K562 (cell line): ENCODE measurements around the gene COPB2. TPM values are rescaled to one million over a fixed set of nuclear protein-coding genes. Genes with fewer than 3 reads are reported as not detected.

Experiments
- ARNT ChIP-seq, 2 experiments: fragments of 450-650 bp; IDR thresholded peaks; 2 replicates each; pipeline ENCODE4 v1.6.1; 2016; ENCODE audit warnings: mild to moderate bottlenecking in 1 of 2
- ESRRB ChIP-seq: fragments of 250-450 bp; sonication (Bioruptor Pico); IDR thresholded peaks from 2 replicates; pipeline ENCODE4 v1.5.0; 2020; ENCODE audit warnings: mild to moderate bottlenecking, moderate library complexity, borderline replicate concordance
- FOXK2 ChIP-seq, 2 experiments: fragments of 450-650 bp; IDR thresholded peaks in 1 of 2; conservative IDR thresholded peaks in 1 of 2; 2 replicates each; pipeline ENCODE4 v1.6.1; 2016; ENCODE audit warnings: low read depth in 2 of 2, mild to moderate bottlenecking in 1 of 2
- KDM4B ChIP-seq, 2 experiments: fragments of 450-650 bp in 1 of 2; sonication (generic) in 1 of 2; IDR thresholded peaks; 2 replicates each; pipeline ENCODE4 v1.6.1; 2016 to 2017; ENCODE audit warnings: borderline replicate concordance in 2 of 2, antibody characterized with exemption in 1 of 2, low read depth in 1 of 2, mild to moderate bottlenecking in 1 of 2
- MYBL2 ChIP-seq, 2 experiments: fragments of 450-650 bp in 1 of 2; sonication (generic) in 1 of 2; formaldehyde crosslinking in 1 of 2; IDR thresholded peaks; 2 replicates each; pipeline versions ENCODE4 v1.6.1 to v1.8.1; 2017 to 2022; ENCODE audit warnings: borderline replicate concordance in 1 of 2, inconsistent platforms in 1 of 2, low read depth in 1 of 2, mild to moderate bottlenecking in 1 of 2, missing genetic modification reagents in 1 of 2, moderate library complexity in 1 of 2
- NFIC ChIP-seq: fragments of 450-650 bp; IDR thresholded peaks from 2 replicates; pipeline ENCODE4 v1.6.1; 2017; ENCODE audit warnings: mild to moderate bottlenecking, inconsistent platforms
- NR4A1 ChIP-seq, 2 experiments: fragments of 250-450 bp in 1 of 2; fragments of 450-650 bp in 1 of 2; sonication (Bioruptor Pico) in 1 of 2; IDR thresholded peaks; 2 replicates each; pipeline versions ENCODE4 v1.4.0 to v1.6.1; 2016 to 2020; ENCODE audit warnings: mild to moderate bottlenecking in 2 of 2, missing compliant biosample characterization in 1 of 2, missing genetic modification characterization in 1 of 2, moderate library complexity in 1 of 2
- PHF21A ChIP-seq: fragments of 450-650 bp; IDR thresholded peaks from 2 replicates; pipeline ENCODE4 v1.6.1; 2017; ENCODE audit warnings: low read depth, borderline replicate concordance
- RREB1 ChIP-seq: fragments of 250-450 bp; sonication (Bioruptor Pico); IDR thresholded peaks from 2 replicates; pipeline ENCODE4 v1.4.0; 2020
- SRSF3 ChIP-seq: fragments of 200-400 bp; formaldehyde crosslinking; IDR thresholded peaks from 2 replicates; pipeline ENCODE4 v1.6.1; 2016; ENCODE audit warnings: mild to moderate bottlenecking, low read length, moderate library complexity; ENCODE audit not compliant: insufficient read depth
- ZFP36 ChIP-seq: fragments of 150-350 bp; IDR thresholded peaks from 2 replicates; pipeline ENCODE4 v1.6.1; 2018; ENCODE audit warnings: low read length, low read depth; ENCODE audit not compliant: partially characterized antibody
- ZNF23 ChIP-seq: fragments of 250-450 bp; sonication (Bioruptor Pico); IDR thresholded peaks from 2 replicates; pipeline ENCODE4 v1.4.0; 2020; ENCODE audit warnings: mild to moderate bottlenecking
- ZNF311 ChIP-seq: fragments of 250-450 bp; sonication (Bioruptor Pico); IDR thresholded peaks from 2 replicates; pipeline ENCODE4 v1.4.0; 2020; ENCODE audit warnings: mild to moderate bottlenecking, moderate library complexity
- ZNF431 ChIP-seq: sonication (generic); formaldehyde crosslinking; IDR thresholded peaks from 2 replicates; pipeline ENCODE4 v1.8.0; 2022; ENCODE audit warnings: mild to moderate bottlenecking, missing genetic modification reagents
- ZNF639 ChIP-seq, 2 experiments: fragments of 200-800 bp in 1 of 2; sonication (Bioruptor generic) in 1 of 2; sonication (generic) in 1 of 2; formaldehyde crosslinking in 1 of 2; IDR thresholded peaks in 1 of 2; conservative IDR thresholded peaks in 1 of 2; 2 replicates each; pipeline versions ENCODE4 v1.5.0 to v1.6.1; 2016 to 2020; ENCODE audit warnings: missing compliant biosample characterization in 1 of 2, missing genetic modification characterization in 1 of 2, missing genetic modification reagents in 1 of 2
- polyA plus RNA-seq, 8 experiments: library from polyadenylated mRNA; depleted of rRNA in 4 of 8; stranded (reverse) in 5 of 8; unstranded in 3 of 8; fragments of >200 nt; fragmentation: Nextera tagmentation in 2 of 8; fragmentation: Illumina TruSeq in 1 of 8; extraction: Ambion mirVana in 2 of 8; extraction: Trizol in 1 of 8; gene quantifications; 2 replicates each; pipeline versions ENCODE4 v1.2.1 to v1.2.3, GENCODE V29; 2011 to 2014; ENCODE audit warnings: inconsistent platforms in 1 of 8, missing spikeins in 1 of 8
- total RNA-seq, 7 experiments: library from RNA; depleted of rRNA in 6 of 7; stranded (reverse); fragments of >200 nt in 6 of 7; fragmentation: Illumina TruSeq in 2 of 7; extraction: Trizol in 2 of 7; gene quantifications; 2 replicates each; pipeline versions ENCODE4 v1.2.1 to v1.2.3, GENCODE V29; 2011 to 2021; ENCODE audit warnings: low replicate concordance in 1 of 7
- TF ChIP-seq, protein P1 (sequence below): fragments of 200-400 bp; formaldehyde crosslinking; IDR thresholded peaks from 2 replicates; pipeline ENCODE4 v1.6.1; 2017; ENCODE audit warnings: mild to moderate bottlenecking, low read depth, low read length, moderate library complexity

COPB2 gene
- total and polyA plus RNA-seq, 9 of the 15 experiments (the other 6 are each of a cell fraction or from before 2014, with no cell fraction given): 64.3 to 189 (median 130) TPM

- TF ChIP-seq FOXK2 (conservative IDR thresholded peaks at IDR 0.05 in 1 of 2, IDR thresholded peaks at IDR 0.05 in 1 of 2; ENCODE audit: low read depth in 2 of 2): no peak
- TF ChIP-seq MYBL2 (IDR thresholded peaks at IDR 0.05; ENCODE audit: low read depth): no peak
- no peak for TF ChIP-seq MYBL2 (CRISPR knock-in tag; IDR thresholded peaks at IDR 0.05; ENCODE audit: borderline replicate concordance)
- TF ChIP-seq ESRRB (CRISPR knock-in tag): no peak
- TF ChIP-seq ZFP36: no peak
- TF ChIP-seq, protein P1, sequence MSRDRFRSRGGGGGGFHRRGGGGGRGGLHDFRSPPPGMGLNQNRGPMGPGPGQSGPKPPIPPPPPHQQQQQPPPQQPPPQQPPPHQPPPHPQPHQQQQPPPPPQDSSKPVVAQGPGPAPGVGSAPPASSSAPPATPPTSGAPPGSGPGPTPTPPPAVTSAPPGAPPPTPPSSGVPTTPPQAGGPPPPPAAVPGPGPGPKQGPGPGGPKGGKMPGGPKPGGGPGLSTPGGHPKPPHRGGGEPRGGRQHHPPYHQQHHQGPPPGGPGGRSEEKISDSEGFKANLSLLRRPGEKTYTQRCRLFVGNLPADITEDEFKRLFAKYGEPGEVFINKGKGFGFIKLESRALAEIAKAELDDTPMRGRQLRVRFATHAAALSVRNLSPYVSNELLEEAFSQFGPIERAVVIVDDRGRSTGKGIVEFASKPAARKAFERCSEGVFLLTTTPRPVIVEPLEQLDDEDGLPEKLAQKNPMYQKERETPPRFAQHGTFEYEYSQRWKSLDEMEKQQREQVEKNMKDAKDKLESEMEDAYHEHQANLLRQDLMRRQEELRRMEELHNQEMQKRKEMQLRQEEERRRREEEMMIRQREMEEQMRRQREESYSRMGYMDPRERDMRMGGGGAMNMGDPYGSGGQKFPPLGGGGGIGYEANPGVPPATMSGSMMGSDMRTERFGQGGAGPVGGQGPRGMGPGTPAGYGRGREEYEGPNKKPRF: no peak
- TF ChIP-seq NR4A1 (CRISPR knock-in tag; IDR thresholded peaks at IDR 0.05): 0 out of 2 replicates have a peak, but pooled peaks have one; percentile 50
- no peak for TF ChIP-seq NR4A1 (tag; IDR thresholded peaks at IDR 0.05)
- no peak for TF ChIP-seq ZNF311 (CRISPR knock-in tag)
- no peak for TF ChIP-seq PHF21A
- no peak for TF ChIP-seq ZNF23 (CRISPR knock-in tag)
- TF ChIP-seq SRSF3: no peak
- TF ChIP-seq ZNF639 (CRISPR knock-in tag; conservative IDR thresholded peaks at IDR 0.05 in 1 of 2, IDR thresholded peaks at IDR 0.05 in 1 of 2): no peak
- TF ChIP-seq KDM4B (IDR thresholded peaks at IDR 0.05; ENCODE audit: borderline replicate concordance in 2 of 2, low read depth in 1 of 2): no peak; a peak in 1 of 4 replicates
- no peak for TF ChIP-seq ARNT (IDR thresholded peaks at IDR 0.05)
- TF ChIP-seq RREB1 (CRISPR knock-in tag): 0 out of 2 replicates have a peak, but pooled peaks have one; percentile 75
- TF ChIP-seq ZNF431 (CRISPR knock-in tag): no peak; the same call in 1 of the 2 replicates
- no peak for TF ChIP-seq NFIC
These were observed 461 bp downstream of the COPB2 start (continued) for GRCh38 chr3:139388821-139389551.
